ENCODE measurements around the gene DNAJC19. TPM values are rescaled to one million over a fixed set of nuclear protein-coding genes. Genes with fewer than 3 reads are reported as not detected.

DNAJC19 gene
- total RNA-seq, 1 donor from 2014 or later: 27.4 TPM

DNA sequence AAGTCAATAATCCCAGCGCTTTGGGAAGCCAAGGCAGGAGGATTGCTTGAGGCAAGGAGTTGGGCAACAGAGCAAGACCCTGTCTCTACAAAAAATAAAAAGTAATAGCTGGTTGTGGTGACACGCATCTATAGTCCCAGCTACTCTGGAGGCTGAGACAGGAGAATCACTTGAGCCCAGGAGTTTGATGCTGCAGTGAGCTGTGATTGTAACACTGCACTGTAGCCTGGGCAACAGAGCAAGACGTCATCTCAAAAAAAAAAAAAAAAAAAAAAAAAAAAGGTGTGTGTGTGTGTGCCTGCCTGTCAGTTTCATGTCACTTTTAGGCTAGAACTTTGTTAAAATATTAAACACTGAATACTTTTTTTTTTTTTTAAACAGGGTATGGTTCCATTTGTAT lies 28.4 kb downstream of the DNAJC19 start:
- Histone ChIP-seq H3K27me3 (ENCODE audit: control insufficient read depth, insufficient read depth, low read length) (no peaks in the 10 kb centered on the region), H3K4me3 (ENCODE audit: low read depth, low read length) (no peak overlapping the region), H3K36me3 (ENCODE audit: control insufficient read depth, insufficient read depth, low read length) (peaks cover 9% of the 10 kb centered on the region)
- FAIRE-seq: no peak
- DNase-seq (ENCODE audit: low read depth): no peak
- TF ChIP-seq, protein P1, sequence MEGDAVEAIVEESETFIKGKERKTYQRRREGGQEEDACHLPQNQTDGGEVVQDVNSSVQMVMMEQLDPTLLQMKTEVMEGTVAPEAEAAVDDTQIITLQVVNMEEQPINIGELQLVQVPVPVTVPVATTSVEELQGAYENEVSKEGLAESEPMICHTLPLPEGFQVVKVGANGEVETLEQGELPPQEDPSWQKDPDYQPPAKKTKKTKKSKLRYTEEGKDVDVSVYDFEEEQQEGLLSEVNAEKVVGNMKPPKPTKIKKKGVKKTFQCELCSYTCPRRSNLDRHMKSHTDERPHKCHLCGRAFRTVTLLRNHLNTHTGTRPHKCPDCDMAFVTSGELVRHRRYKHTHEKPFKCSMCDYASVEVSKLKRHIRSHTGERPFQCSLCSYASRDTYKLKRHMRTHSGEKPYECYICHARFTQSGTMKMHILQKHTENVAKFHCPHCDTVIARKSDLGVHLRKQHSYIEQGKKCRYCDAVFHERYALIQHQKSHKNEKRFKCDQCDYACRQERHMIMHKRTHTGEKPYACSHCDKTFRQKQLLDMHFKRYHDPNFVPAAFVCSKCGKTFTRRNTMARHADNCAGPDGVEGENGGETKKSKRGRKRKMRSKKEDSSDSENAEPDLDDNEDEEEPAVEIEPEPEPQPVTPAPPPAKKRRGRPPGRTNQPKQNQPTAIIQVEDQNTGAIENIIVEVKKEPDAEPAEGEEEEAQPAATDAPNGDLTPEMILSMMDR (IDR thresholded peaks at IDR 0.05; ENCODE audit: insufficient read depth, low read length, severe bottlenecking): no peak

DNA sequence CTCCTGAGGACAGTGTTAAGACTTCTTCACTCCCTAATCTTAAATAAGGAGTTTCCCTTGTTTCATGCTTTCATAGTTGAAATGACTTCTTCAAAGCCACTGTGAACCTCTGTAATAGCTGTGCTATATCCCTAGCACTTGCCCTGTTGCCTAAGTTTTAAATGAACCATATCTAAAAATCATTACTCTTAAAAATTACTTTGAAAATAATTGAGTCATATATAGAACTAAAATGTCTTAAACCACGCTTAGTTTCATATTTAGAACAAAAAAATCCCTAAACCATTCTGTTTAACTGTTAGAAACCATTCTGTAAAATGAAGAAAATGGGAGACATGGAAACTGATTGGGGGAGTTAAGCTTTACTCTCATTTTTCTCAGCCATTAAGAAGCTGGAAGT lies 29.8 kb downstream of the DNAJC19 start:
- TF ChIP-seq, protein P1 (IDR thresholded peaks at IDR 0.05; ENCODE audit: insufficient read depth, low read length, severe bottlenecking): no peak
- DNase-seq (ENCODE audit: low read depth): no peak
- Histone ChIP-seq H3K36me3 (ENCODE audit: control insufficient read depth, insufficient read depth, low read length) (peaks cover 10% of the 10 kb centered on the region), H3K27me3 (ENCODE audit: control insufficient read depth, insufficient read depth, low read length) (no peaks in the 10 kb centered on the region), H3K4me3 (ENCODE audit: low read depth, low read length) (no peak overlapping the region)
- no peak for FAIRE-seq

DNA sequence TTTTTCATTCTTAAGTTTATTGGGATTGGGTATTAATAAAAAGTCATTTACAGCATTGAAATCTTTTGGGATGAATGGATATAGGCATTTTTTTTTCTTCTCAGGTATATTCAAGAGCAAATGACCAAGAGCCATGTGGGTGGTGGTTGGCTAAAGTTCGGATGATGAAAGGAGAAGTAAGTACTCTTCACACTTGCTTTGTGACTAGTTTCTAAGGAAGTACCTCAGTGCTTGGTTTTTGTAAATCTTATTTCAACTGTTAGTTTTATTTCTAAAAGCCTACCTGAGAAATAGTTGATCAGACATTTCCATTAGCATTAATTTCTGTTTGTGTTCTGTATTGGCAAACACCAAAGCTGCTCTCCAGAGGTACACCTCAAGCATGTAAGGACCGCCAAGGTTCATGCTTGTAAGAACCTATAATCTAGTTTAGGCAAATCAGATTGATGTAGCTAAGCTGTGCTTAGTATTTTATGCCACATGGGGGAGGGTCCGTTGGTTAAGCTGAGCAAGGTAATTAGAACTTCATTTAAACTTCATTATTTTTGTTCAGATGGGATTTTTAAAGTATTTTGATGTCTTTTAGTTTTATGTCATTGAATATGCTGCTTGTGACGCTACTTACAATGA lies 41.7 kb downstream of the DNAJC19 start:
- H3K4me3 ChIP-seq (ENCODE audit: low read depth, low read length): no peak overlapping the region
- no peaks in the 10 kb centered on the region for H3K27me3 ChIP-seq (ENCODE audit: control insufficient read depth, insufficient read depth, low read length)
- TF ChIP-seq, protein P1 (IDR thresholded peaks at IDR 0.05; ENCODE audit: insufficient read depth, low read length, severe bottlenecking): no peak
- no peak for FAIRE-seq
- no peak for DNase-seq (ENCODE audit: low read depth)
- peaks cover 5% of the 10 kb centered on the region for H3K36me3 ChIP-seq (ENCODE audit: control insufficient read depth, insufficient read depth, low read length)

DNA sequence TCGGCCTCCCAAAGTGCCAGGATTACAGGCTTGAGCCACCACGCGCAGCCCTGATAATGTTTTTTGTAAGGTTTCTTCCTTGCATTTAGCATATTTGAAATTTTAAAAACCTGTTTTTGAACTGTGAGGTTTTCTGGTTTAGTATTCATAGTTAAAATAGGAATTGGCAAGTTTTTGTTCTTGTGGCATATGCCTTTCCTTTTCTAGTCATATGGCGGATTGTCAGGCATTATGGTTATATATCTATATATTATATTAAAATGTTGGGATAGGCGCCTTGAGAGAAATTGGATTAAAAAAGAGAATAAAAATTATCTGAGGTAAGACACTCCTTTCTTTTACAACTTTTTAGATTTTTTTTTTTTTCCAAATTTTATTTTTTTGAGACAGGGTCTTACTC lies 48.7 kb downstream of the DNAJC19 start:
- TF ChIP-seq, protein P1 (IDR thresholded peaks at IDR 0.05; ENCODE audit: insufficient read depth, low read length, severe bottlenecking): no peak
- H3K4me3 ChIP-seq (ENCODE audit: low read depth, low read length): no peak overlapping the region
- DNase-seq (ENCODE audit: low read depth): no peak
- no peaks in the 10 kb centered on the region for H3K36me3 ChIP-seq (ENCODE audit: control insufficient read depth, insufficient read depth, low read length)
- no peak for FAIRE-seq
- no peaks in the 10 kb centered on the region for H3K27me3 ChIP-seq (ENCODE audit: control insufficient read depth, insufficient read depth, low read length)

DNA sequence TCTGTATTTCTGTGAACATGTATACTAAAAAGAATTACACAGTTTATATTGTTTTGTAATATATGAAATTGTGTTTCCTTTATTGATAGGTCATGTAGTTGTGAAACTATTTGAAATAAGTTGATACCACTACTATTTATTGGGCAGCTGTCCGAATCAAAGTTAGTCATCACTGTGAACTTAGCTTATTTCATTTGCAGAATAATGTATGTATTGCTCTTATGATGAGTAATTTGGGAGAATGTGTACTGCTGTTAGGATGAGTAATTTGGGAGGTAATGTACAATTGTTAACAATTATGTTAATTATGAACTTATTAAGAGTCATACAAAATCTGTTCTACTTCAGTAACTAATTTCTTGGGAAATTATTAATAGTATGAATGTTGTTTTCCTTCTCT lies 54.9 kb downstream of the DNAJC19 start:
- Histone ChIP-seq H3K27me3 (ENCODE audit: control insufficient read depth, insufficient read depth, low read length) (no peaks in the 10 kb centered on the region), H3K4me3 (ENCODE audit: low read depth, low read length) (no peak overlapping the region), H3K36me3 (ENCODE audit: control insufficient read depth, insufficient read depth, low read length) (no peaks in the 10 kb centered on the region)
- DNase-seq (ENCODE audit: low read depth) (peak; percentile 65), FAIRE-seq (no peak)
- TF ChIP-seq, protein P1 (IDR thresholded peaks at IDR 0.05; ENCODE audit: insufficient read depth, low read length, severe bottlenecking): no peak

Other genes starting within 250 kb of the DNAJC19 start
- 112 and 144 TPM in 2 replicates for gene FXR1, start 77.1 kb downstream of the DNAJC19 start, total RNA-seq

All from bronchial epithelial cell (primary cell).